ENCODE results near the gene IRF3.

Gene IRF3

GRCh38 chr19:49646586-49646985 is 19.1 kb downstream of the IRF3 start:
- Histone ChIP-seq H3K36me3 (ENCODE audit: control insufficient read depth in 1 of 2, insufficient read depth in 2 of 2, low read length in 2 of 2) (peaks cover 23 to 46% of the 10 kb centered on the region in 2 donors), H3K9ac (ENCODE audit: low read depth in 1 of 2, low read length in 2 of 2) (no peak overlapping the region), H3K4me3 (ENCODE audit: low read depth in 1 of 2, low read length in 2 of 2) (no peak overlapping the region), H3K27me3 (ENCODE audit: control insufficient read depth in 1 of 2, insufficient read depth in 2 of 2, low read length in 2 of 2) (no peaks in the 10 kb centered on the region), H3K4me1 (ENCODE audit: control insufficient read depth in 1 of 2, insufficient read depth in 2 of 2, low read length in 2 of 2) (peaks cover 16 to 18% of the 10 kb centered on the region in 2 donors), H3K9me3 (ENCODE audit: control insufficient read depth in 1 of 2, low read length in 2 of 2) (peaks cover 0 to 2% of the 10 kb centered on the region in 2 donors), H3K27ac (ENCODE audit: low read depth, low read length) (no peak overlapping the region)

- no peak overlapping the region for H3K4me3 ChIP-seq (ENCODE audit: low read depth in 1 of 2, low read length in 2 of 2)
- peaks cover 23 to 46% of the 10 kb centered on the region in 2 donors for H3K36me3 ChIP-seq (ENCODE audit: control insufficient read depth in 1 of 2, insufficient read depth in 2 of 2, low read length in 2 of 2)
- no peaks in the 10 kb centered on the region for H3K27me3 ChIP-seq (ENCODE audit: control insufficient read depth in 1 of 2, insufficient read depth in 2 of 2, low read length in 2 of 2)
- no peak overlapping the region for H3K27ac ChIP-seq (ENCODE audit: low read depth, low read length)
- H3K4me1 ChIP-seq (ENCODE audit: control insufficient read depth in 1 of 2, insufficient read depth in 2 of 2, low read length in 2 of 2), result peaks cover 16 to 20% of the 10 kb centered on the region in 2 donors
- H3K9ac ChIP-seq (ENCODE audit: low read depth in 1 of 2, low read length in 2 of 2), result no peak overlapping the region
- peaks cover 0 to 2% of the 10 kb centered on the region in 2 donors for H3K9me3 ChIP-seq (ENCODE audit: control insufficient read depth in 1 of 2, low read length in 2 of 2)
These were observed 19.7 kb downstream of the IRF3 start for GRCh38 chr19:49645995-49646394.

GRCh38 chr19:49645592-49645991 is 20.1 kb downstream of the IRF3 start:
- Histone ChIP-seq H3K9ac (ENCODE audit: low read depth in 1 of 2, low read length in 2 of 2) (no peak overlapping the region), H3K9me3 (ENCODE audit: control insufficient read depth in 1 of 2, low read length in 2 of 2) (peaks cover 0 to 2% of the 10 kb centered on the region in 2 donors), H3K27ac (ENCODE audit: low read depth, low read length) (no peak overlapping the region), H3K27me3 (ENCODE audit: control insufficient read depth in 1 of 2, insufficient read depth in 2 of 2, low read length in 2 of 2) (no peaks in the 10 kb centered on the region), H3K36me3 (ENCODE audit: control insufficient read depth in 1 of 2, insufficient read depth in 2 of 2, low read length in 2 of 2) (peaks cover 22 to 45% of the 10 kb centered on the region in 2 donors), H3K4me3 (ENCODE audit: low read depth in 1 of 2, low read length in 2 of 2) (no peak overlapping the region), H3K4me1 (ENCODE audit: control insufficient read depth in 1 of 2, insufficient read depth in 2 of 2, low read length in 2 of 2) (peaks cover 16 to 22% of the 10 kb centered on the region in 2 donors)

- Histone ChIP-seq H3K4me1 (ENCODE audit: control insufficient read depth in 1 of 2, insufficient read depth in 2 of 2, low read length in 2 of 2) (peaks cover 27 to 34% of the 10 kb centered on the region in 2 donors), H3K36me3 (ENCODE audit: control insufficient read depth in 1 of 2, insufficient read depth in 2 of 2, low read length in 2 of 2) (peaks cover 15 to 31% of the 10 kb centered on the region in 2 donors), H3K9ac (ENCODE audit: low read depth in 1 of 2, low read length in 2 of 2) (peak overlapping the region in 1 of 2 donors; percentile 3), H3K9me3 (ENCODE audit: control insufficient read depth in 1 of 2, low read length in 2 of 2) (peaks cover 0 to 2% of the 10 kb centered on the region in 2 donors), H3K27me3 (ENCODE audit: control insufficient read depth in 1 of 2, insufficient read depth in 2 of 2, low read length in 2 of 2) (no peaks in the 10 kb centered on the region), H3K27ac (ENCODE audit: low read depth, low read length) (no peak overlapping the region), H3K4me3 (ENCODE audit: low read depth in 1 of 2, low read length in 2 of 2) (peak overlapping the region in 1 of 2 donors; percentile 94)
These were observed 22.2 kb downstream of the IRF3 start for GRCh38 chr19:49643466-49643865.

GRCh38 chr19:49642492-49643035 is 23.1 kb downstream of the IRF3 start:
- Histone ChIP-seq H3K4me3 (ENCODE audit: low read depth in 1 of 2, low read length in 2 of 2) (peak overlapping the region; percentile 94 to 100), H3K4me1 (ENCODE audit: control insufficient read depth in 1 of 2, insufficient read depth in 2 of 2, low read length in 2 of 2) (peaks cover 34 to 38% of the 10 kb centered on the region in 2 donors), H3K27me3 (ENCODE audit: control insufficient read depth in 1 of 2, insufficient read depth in 2 of 2, low read length in 2 of 2) (no peaks in the 10 kb centered on the region), H3K9ac (ENCODE audit: low read depth in 1 of 2, low read length in 2 of 2) (peak overlapping the region; percentile 93 to 99), H3K9me3 (ENCODE audit: control insufficient read depth in 1 of 2, low read length in 2 of 2) (peaks cover 0 to 2% of the 10 kb centered on the region in 2 donors), H3K27ac (ENCODE audit: low read depth, low read length) (peak overlapping the region; percentile 82), H3K36me3 (ENCODE audit: control insufficient read depth in 1 of 2, insufficient read depth in 2 of 2, low read length in 2 of 2) (peaks cover 15 to 29% of the 10 kb centered on the region in 2 donors)

- Histone ChIP-seq H3K36me3 (ENCODE audit: control insufficient read depth in 1 of 2, insufficient read depth in 2 of 2, low read length in 2 of 2) (peaks cover 8 to 22% of the 10 kb centered on the region in 2 donors), H3K9ac (ENCODE audit: low read depth in 1 of 2, low read length in 2 of 2) (peak within 1 kb of the TSS; percentile 93 to 99), H3K4me1 (ENCODE audit: control insufficient read depth in 1 of 2, insufficient read depth in 2 of 2, low read length in 2 of 2) (peaks cover 34 to 38% of the 10 kb centered on the region in 2 donors), H3K9me3 (ENCODE audit: control insufficient read depth in 1 of 2, low read length in 2 of 2) (peaks cover 0 to 2% of the 10 kb centered on the region in 2 donors), H3K27me3 (ENCODE audit: control insufficient read depth in 1 of 2, insufficient read depth in 2 of 2, low read length in 2 of 2) (no peaks in the 10 kb centered on the region), H3K27ac (ENCODE audit: low read depth, low read length) (peak within 1 kb of the TSS; percentile 99), H3K4me3 (ENCODE audit: low read depth in 1 of 2, low read length in 2 of 2) (peak within 1 kb of the TSS; percentile 94 to 100)
These were observed 23.8 kb downstream of the IRF3 start, which contains the start of gene SCAF1 for GRCh38 chr19:49641688-49642491. Gene SCAF1, plus strand, starts transcription at chr19:49642209. Its CDS starts 2,818 bp downstream, at chr19:49645027.

GRCh38 chr19:49640113-49640898 is 25.4 kb downstream of the IRF3 start, which contains the start of gene RRAS:
Gene RRAS, minus strand, starts transcription at chr19:49640143. Its CDS starts 45 bp downstream, at chr19:49640098.
- H3K36me3 ChIP-seq (ENCODE audit: control insufficient read depth in 1 of 2, insufficient read depth in 2 of 2, low read length in 2 of 2), result peaks cover 4 to 6% of the 10 kb centered on the region in 2 donors
- peaks cover 34 to 38% of the 10 kb centered on the region in 2 donors for H3K4me1 ChIP-seq (ENCODE audit: control insufficient read depth in 1 of 2, insufficient read depth in 2 of 2, low read length in 2 of 2)
- peak within 1 kb of the TSS; percentile 72 to 81 for H3K4me3 ChIP-seq (ENCODE audit: low read depth in 1 of 2, low read length in 2 of 2)
- H3K9me3 ChIP-seq (ENCODE audit: control insufficient read depth in 1 of 2, low read length in 2 of 2), result peaks cover 0 to 2% of the 10 kb centered on the region in 2 donors
- no peaks in the 10 kb centered on the region for H3K27me3 ChIP-seq (ENCODE audit: control insufficient read depth in 1 of 2, insufficient read depth in 2 of 2, low read length in 2 of 2)
- peak within 1 kb of the TSS; percentile 92 to 99 for H3K9ac ChIP-seq (ENCODE audit: low read depth in 1 of 2, low read length in 2 of 2)
- H3K27ac ChIP-seq (ENCODE audit: low read depth, low read length), result peak within 1 kb of the TSS; percentile 99

GRCh38 chr19:49639401-49640112 is 26.1 kb downstream of the IRF3 start:
- Histone ChIP-seq H3K4me1 (ENCODE audit: control insufficient read depth in 1 of 2, insufficient read depth in 2 of 2, low read length in 2 of 2) (peaks cover 34 to 38% of the 10 kb centered on the region in 2 donors), H3K36me3 (ENCODE audit: control insufficient read depth in 1 of 2, insufficient read depth in 2 of 2, low read length in 2 of 2) (no peaks in the 10 kb centered on the region), H3K27me3 (ENCODE audit: control insufficient read depth in 1 of 2, insufficient read depth in 2 of 2, low read length in 2 of 2) (no peaks in the 10 kb centered on the region), H3K9ac (ENCODE audit: low read depth in 1 of 2, low read length in 2 of 2) (peak overlapping the region; percentile 76 to 79), H3K4me3 (ENCODE audit: low read depth in 1 of 2, low read length in 2 of 2) (peak overlapping the region; percentile 72 to 74), H3K9me3 (ENCODE audit: control insufficient read depth in 1 of 2, low read length in 2 of 2) (peaks cover 0 to 2% of the 10 kb centered on the region in 2 donors), H3K27ac (ENCODE audit: low read depth, low read length) (peak overlapping the region; percentile 76)

Measured in duodenal mucosa (tissue), 2 donors.